ENCODE data around the gene PILRA. TPM values are rescaled to one million over a fixed set of nuclear protein-coding genes. Genes with fewer than 3 reads are reported as not detected.
"Not testable (repeated sequence)": the region's sequence is repeated elsewhere in the genome, so short reads cannot be mapped to it uniquely, and the experiment has no call there.

The PILRA gene
- total RNA-seq, 1 donor from 2014 or later, result 25.8 TPM

GRCh38 chr7:100434297-100435144 lies 61.2 kb downstream of the PILRA start:
- H3K4me1 ChIP-seq, result peaks cover 4 to 29% of the 10 kb centered on the region in 2 donors
- intact Hi-C loops (cut with DNase I), result loop anchor here (5.0 to 10.0 kb wide), 2 partner anchors 178 to 810 kb away; partner anchors contain the start of genes FIS1 and MOSPD3
- TF ChIP-seq, protein P1, sequence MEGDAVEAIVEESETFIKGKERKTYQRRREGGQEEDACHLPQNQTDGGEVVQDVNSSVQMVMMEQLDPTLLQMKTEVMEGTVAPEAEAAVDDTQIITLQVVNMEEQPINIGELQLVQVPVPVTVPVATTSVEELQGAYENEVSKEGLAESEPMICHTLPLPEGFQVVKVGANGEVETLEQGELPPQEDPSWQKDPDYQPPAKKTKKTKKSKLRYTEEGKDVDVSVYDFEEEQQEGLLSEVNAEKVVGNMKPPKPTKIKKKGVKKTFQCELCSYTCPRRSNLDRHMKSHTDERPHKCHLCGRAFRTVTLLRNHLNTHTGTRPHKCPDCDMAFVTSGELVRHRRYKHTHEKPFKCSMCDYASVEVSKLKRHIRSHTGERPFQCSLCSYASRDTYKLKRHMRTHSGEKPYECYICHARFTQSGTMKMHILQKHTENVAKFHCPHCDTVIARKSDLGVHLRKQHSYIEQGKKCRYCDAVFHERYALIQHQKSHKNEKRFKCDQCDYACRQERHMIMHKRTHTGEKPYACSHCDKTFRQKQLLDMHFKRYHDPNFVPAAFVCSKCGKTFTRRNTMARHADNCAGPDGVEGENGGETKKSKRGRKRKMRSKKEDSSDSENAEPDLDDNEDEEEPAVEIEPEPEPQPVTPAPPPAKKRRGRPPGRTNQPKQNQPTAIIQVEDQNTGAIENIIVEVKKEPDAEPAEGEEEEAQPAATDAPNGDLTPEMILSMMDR (IDR thresholded peaks at IDR 0.05), result no peak
- peak overlapping the region; percentile 90 for H3K4me3 ChIP-seq
- H3K27ac ChIP-seq, result peak overlapping the region in 1 of 2 donors; percentile 4
- H3K9me3 ChIP-seq, result no peaks in the 10 kb centered on the region
- DNase-seq (ENCODE audit: low spot score in 2 of 2), result peak in 1 of 2 donors; percentile 59
- peaks cover 11 to 26% of the 10 kb centered on the region in 2 donors for H3K36me3 ChIP-seq
- no peaks in the 10 kb centered on the region for H3K27me3 ChIP-seq

DNA sequence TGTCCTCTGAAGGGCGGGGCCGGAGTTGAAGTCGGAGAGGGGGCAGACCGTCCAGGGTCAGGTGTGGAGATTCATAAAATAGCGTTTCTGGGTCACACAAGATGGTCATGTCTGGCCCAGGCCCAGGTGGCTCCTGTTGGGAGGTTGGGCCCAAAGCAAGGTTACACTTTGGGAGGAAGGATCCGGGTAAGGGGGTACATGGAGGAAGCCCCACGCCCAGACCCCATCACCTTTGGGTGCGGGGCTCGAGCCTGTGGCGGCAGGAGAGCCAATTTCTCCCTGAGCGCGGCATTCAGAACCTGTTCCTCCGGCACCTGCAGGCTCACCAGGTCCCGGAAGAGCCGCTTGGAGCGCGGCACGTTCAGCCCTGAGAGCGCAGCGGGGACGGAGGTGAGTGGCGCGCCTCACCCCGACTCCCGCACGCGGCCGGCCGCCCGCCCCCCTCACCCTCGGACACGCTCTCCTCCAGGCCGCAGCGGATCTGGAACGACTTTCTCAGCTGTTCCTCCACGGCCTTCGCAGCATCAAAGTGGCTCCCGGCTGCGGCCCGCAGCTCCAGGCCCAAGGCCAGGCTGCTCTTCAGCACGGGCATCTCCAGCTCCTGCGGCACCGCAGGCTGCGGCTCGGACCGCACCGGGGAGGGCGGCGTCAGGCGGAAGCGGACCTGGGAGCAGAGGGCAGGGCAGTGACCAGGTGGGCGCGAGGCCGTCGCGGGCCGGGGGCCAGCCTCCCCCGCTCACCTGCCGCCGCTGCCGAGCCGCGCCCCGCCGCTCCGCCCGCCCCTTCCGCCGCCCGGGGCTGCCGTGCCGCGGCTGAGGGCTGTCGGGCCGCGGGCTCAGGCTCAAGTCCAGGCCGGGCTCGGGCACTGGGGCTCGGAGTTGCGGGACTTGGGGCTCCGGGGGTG lies 62.4 kb downstream of the PILRA start:
- H3K4me1 ChIP-seq, result peaks cover 4 to 27% of the 10 kb centered on the region in 2 donors
- peaks cover 11 to 26% of the 10 kb centered on the region in 2 donors for H3K36me3 ChIP-seq
- peak in 1 of 2 donors; percentile 68 for DNase-seq (ENCODE audit: low spot score in 2 of 2)
- intact Hi-C loops (cut with DNase I), result loop anchor here (1.0 to 10.0 kb wide), 3 partner anchors 177 to 809 kb away; partner anchors contain the start of genes FIS1, GNB2 and MOSPD3
- no peaks in the 10 kb centered on the region for H3K9me3 ChIP-seq
- TF ChIP-seq, protein P1 (IDR thresholded peaks at IDR 0.05), result no peak
- peak overlapping the region; percentile 90 for H3K4me3 ChIP-seq
- peak overlapping the region; percentile 96 to 98 for H3K27ac ChIP-seq
- H3K27me3 ChIP-seq, result no peaks in the 10 kb centered on the region

- Histone ChIP-seq H3K27me3 (no peaks in the 10 kb centered on the region), H3K9me3 (no peaks in the 10 kb centered on the region), H3K27ac (peak overlapping the region; percentile 96 to 98), H3K36me3 (peaks cover 11 to 26% of the 10 kb centered on the region in 2 donors), H3K4me1 (peaks cover 4 to 11% of the 10 kb centered on the region in 2 donors), H3K4me3 (peak overlapping the region in 1 of 2 donors; percentile 90)
- peak in 1 of 2 donors; percentile 69 for DNase-seq (ENCODE audit: low spot score in 2 of 2)
- intact Hi-C loops (cut with DNase I), result loop anchor here (5.0 to 10.0 kb wide), 2 partner anchors 175 to 807 kb away; partner anchors contain the start of genes FIS1 and MOSPD3
- TF ChIP-seq, protein P1 (IDR thresholded peaks at IDR 0.05), result no peak
These were observed 64.1 kb downstream of the PILRA start for GRCh38 chr7:100437150-100438100.

- Histone ChIP-seq H3K4me3 (no peak overlapping the region), H3K27ac (no peak overlapping the region)
- intact Hi-C loops (cut with DNase I), result loop anchor here (5.0 to 10.0 kb wide), 2 partner anchors 174 to 807 kb away; partner anchors contain the start of genes FIS1 and MOSPD3
These were observed 64.9 kb downstream of the PILRA start for GRCh38 chr7:100438172-100438571.

DNA sequence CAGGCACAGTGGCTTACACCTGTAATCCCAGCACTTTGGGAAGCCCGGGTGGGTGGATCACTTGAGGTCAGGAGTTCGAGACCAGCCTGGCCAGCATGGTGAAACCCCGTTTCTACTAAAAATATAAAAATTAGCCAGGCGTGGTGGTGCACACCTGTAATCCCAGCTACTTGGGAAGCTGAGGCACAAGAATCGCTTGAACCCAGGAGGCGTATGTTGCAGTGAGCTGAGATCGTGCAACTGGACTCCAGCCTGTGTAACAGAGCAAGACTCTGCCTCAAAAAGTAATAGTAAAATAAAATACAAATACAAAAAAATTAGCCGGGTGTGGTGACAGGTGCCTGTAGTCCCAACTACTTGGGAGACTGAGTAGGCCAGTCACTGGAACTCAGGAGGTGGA lies 65.4 kb downstream of the PILRA start:
- peak in 1 of 2 donors; percentile 33 for DNase-seq (ENCODE audit: low spot score in 2 of 2)
- Histone ChIP-seq H3K4me1 (peaks cover 4 to 11% of the 10 kb centered on the region in 2 donors), H3K36me3 (peaks cover 8 to 13% of the 10 kb centered on the region in 2 donors)
- H3K4me3 ChIP-seq, H3K27ac ChIP-seq, H3K27me3 ChIP-seq, H3K9me3 ChIP-seq: not testable (repeated sequence)
- intact Hi-C loops (cut with DNase I), result loop anchor here (5.0 to 10.0 kb wide), 2 partner anchors 174 to 806 kb away; partner anchors contain the start of genes FIS1 and MOSPD3

More at GRCh38 chr7:100438172-100438571, 64.9 kb downstream of the PILRA start:
- no peak for DNase-seq (ENCODE audit: low spot score in 2 of 2)
- TF ChIP-seq, protein P1 (IDR thresholded peaks at IDR 0.05), result no peak
- H3K36me3 ChIP-seq, result peaks cover 11 to 18% of the 10 kb centered on the region in 2 donors
- H3K27me3 ChIP-seq, result no peaks in the 10 kb centered on the region
- peaks cover 4 to 11% of the 10 kb centered on the region in 2 donors for H3K4me1 ChIP-seq
- H3K9me3 ChIP-seq, result no peaks in the 10 kb centered on the region

- intact Hi-C loops (cut with DNase I), result loop anchor here (5.0 to 10.0 kb wide), 2 partner anchors 173 to 806 kb away; partner anchors contain the start of genes FIS1 and MOSPD3
- H3K36me3 ChIP-seq; DNase-seq (ENCODE audit: low spot score in 2 of 2); H3K27ac ChIP-seq; H3K27me3 ChIP-seq; H3K9me3 ChIP-seq; H3K4me3 ChIP-seq: not testable (repeated sequence)
- H3K4me1 ChIP-seq, result peaks cover 4 to 11% of the 10 kb centered on the region in 2 donors
These were observed 66.0 kb downstream of the PILRA start for GRCh38 chr7:100439244-100439643.

All from ascending aorta (tissue), 2 donors.